Natural killer cell treated with Interleukin-12 subunit alpha and Interleukin-12 subunit beta and Interleukin-15 and Interleukin-18, amount 100 ng/mL, for 72 hours (primary cell): ENCODE results near the gene PKHD1. TPM values are rescaled to one million over a fixed set of nuclear protein-coding genes. Genes with fewer than 3 reads are reported as not detected.

ENCODE experiments used
- ATAC-seq, 2 donors: fragments of 150-1000 bp; cut with Tn5 transposase in 1 of 2; sonication (Bioruptor Pico), chemical (Tn5 transposase) in 1 of 2; 2 replicates each; pipeline ENCODE4 v1.10.0; 2021
- DNase-seq: peaks from one replicate; pipeline ENCODE4 v3.0.0; 2022; ENCODE audit warnings: low spot score
- H3K27ac Mint-ChIP-seq, 2 donors: 1 replicate in 1 of 2; 2 replicates in 1 of 2; pipeline ENCODE4 v1.8.0; 2022; ENCODE audit warnings: mixed read lengths in 2 of 2, mild to moderate bottlenecking in 1 of 2, moderate library complexity in 1 of 2
- H3K27me3 Mint-ChIP-seq, 2 donors: 1 replicate in 1 of 2; 2 replicates in 1 of 2; pipeline ENCODE4 v1.8.0; 2022; ENCODE audit warnings: mixed read lengths in 2 of 2
- H3K36me3 Mint-ChIP-seq: one replicate; pipeline ENCODE4 v1.8.0; 2022; ENCODE audit warnings: mixed read lengths
- H3K4me1 Mint-ChIP-seq, 2 donors: 1 replicate in 1 of 2; 2 replicates in 1 of 2; pipeline ENCODE4 v1.8.0; 2022; ENCODE audit warnings: low read depth in 2 of 2, mixed read lengths in 2 of 2, mild to moderate bottlenecking in 1 of 2
- H3K4me3 Mint-ChIP-seq: one replicate; pipeline ENCODE4 v1.8.0; 2022; ENCODE audit warnings: mixed read lengths
- H3K9me3 Mint-ChIP-seq: 2 replicates; pipeline ENCODE4 v1.8.0; 2022; ENCODE audit warnings: mixed read lengths
- total RNA-seq, 2 donors: library from RNA; stranded (reverse); gene quantifications; one replicate each; pipeline ENCODE4 v1.2.3, GENCODE V29; 2022

Gene PKHD1
- total RNA-seq, 2 donors from 2014 or later = not detected

GRCh38 chr6:51600514-51600913 lies 486.9 kb downstream of the PKHD1 start:
- DNase-seq (no peak), ATAC-seq (no peak)
- no peak overlapping the region for H3K4me3 Mint-ChIP-seq
- H3K27ac Mint-ChIP-seq = no peak overlapping the region
- no peaks in the 10 kb centered on the region for H3K36me3 Mint-ChIP-seq
- H3K4me1 Mint-ChIP-seq = no peaks in the 10 kb centered on the region
- no peaks in the 10 kb centered on the region for H3K27me3 Mint-ChIP-seq
- H3K9me3 Mint-ChIP-seq = peaks cover 12% of the 10 kb centered on the region

- Mint-ChIP-seq H3K4me1 (no peaks in the 10 kb centered on the region), H3K9me3 (peaks cover 18% of the 10 kb centered on the region), H3K27ac (no peak overlapping the region), H3K36me3 (no peaks in the 10 kb centered on the region), H3K4me3 (no peak overlapping the region), H3K27me3 (no peaks in the 10 kb centered on the region)
- no peak for ATAC-seq
- DNase-seq = no peak
Observed at GRCh38 chr6:51598171-51598570, 489.2 kb downstream of the PKHD1 start.

- Mint-ChIP-seq H3K9me3 (peaks cover 22% of the 10 kb centered on the region), H3K4me1 (no peaks in the 10 kb centered on the region), H3K27me3 (no peaks in the 10 kb centered on the region), H3K27ac (no peak overlapping the region), H3K4me3 (no peak overlapping the region), H3K36me3 (no peaks in the 10 kb centered on the region)
- ATAC-seq (no peak), DNase-seq (no peak)
Observed at GRCh38 chr6:51594981-51595380, 492.4 kb downstream of the PKHD1 start.

- Mint-ChIP-seq H3K9me3 (peaks cover 21% of the 10 kb centered on the region), H3K27ac (no peak overlapping the region), H3K4me1 (no peaks in the 10 kb centered on the region), H3K27me3 (no peaks in the 10 kb centered on the region), H3K4me3 (no peak overlapping the region), H3K36me3 (peaks cover 4% of the 10 kb centered on the region)
- ATAC-seq (no peak), DNase-seq (no peak)
Observed at GRCh38 chr6:51585264-51585663, 502.1 kb downstream of the PKHD1 start.

GRCh38 chr6:51584163-51584562 lies 503.2 kb downstream of the PKHD1 start:
- H3K36me3 Mint-ChIP-seq = peaks cover 4% of the 10 kb centered on the region
- no peaks in the 10 kb centered on the region for H3K27me3 Mint-ChIP-seq
- no peak for DNase-seq
- H3K4me3 Mint-ChIP-seq = no peak overlapping the region
- no peak overlapping the region for H3K27ac Mint-ChIP-seq
- peaks cover 24% of the 10 kb centered on the region for H3K9me3 Mint-ChIP-seq
- no peak for ATAC-seq
- H3K4me1 Mint-ChIP-seq = no peaks in the 10 kb centered on the region

- DNase-seq (no peak), ATAC-seq (no peak)
Observed at GRCh38 chr6:51578994-51579393, 508.4 kb downstream of the PKHD1 start.

GRCh38 chr6:51578362-51578761 lies 509.1 kb downstream of the PKHD1 start:
- Mint-ChIP-seq H3K27me3 (no peaks in the 10 kb centered on the region), H3K4me3 (no peak overlapping the region), H3K9me3 (peaks cover 11% of the 10 kb centered on the region), H3K4me1 (no peaks in the 10 kb centered on the region), H3K27ac (no peak overlapping the region), H3K36me3 (peaks cover 4% of the 10 kb centered on the region)
- no peak for DNase-seq
- ATAC-seq = no peak

More at GRCh38 chr6:51578994-51579393, 508.4 kb downstream of the PKHD1 start:
- Mint-ChIP-seq H3K4me1 (no peaks in the 10 kb centered on the region), H3K27ac (no peak overlapping the region), H3K27me3 (no peaks in the 10 kb centered on the region), H3K9me3 (peaks cover 14% of the 10 kb centered on the region), H3K36me3 (peaks cover 4% of the 10 kb centered on the region), H3K4me3 (no peak overlapping the region)

- no peaks in the 10 kb centered on the region for H3K27me3 Mint-ChIP-seq
- no peak overlapping the region for H3K27ac Mint-ChIP-seq
Observed at GRCh38 chr6:51574040-51574439, 513.4 kb downstream of the PKHD1 start.

GRCh38 chr6:51571168-51571567 lies 516.2 kb downstream of the PKHD1 start:
- no peak overlapping the region for H3K27ac Mint-ChIP-seq
- no peak for DNase-seq
- no peaks in the 10 kb centered on the region for H3K36me3 Mint-ChIP-seq
- peaks cover 3% of the 10 kb centered on the region for H3K9me3 Mint-ChIP-seq
- no peaks in the 10 kb centered on the region for H3K27me3 Mint-ChIP-seq
- no peak overlapping the region for H3K4me3 Mint-ChIP-seq
- H3K4me1 Mint-ChIP-seq = no peaks in the 10 kb centered on the region
- ATAC-seq = no peak

More at GRCh38 chr6:51574040-51574439, 513.4 kb downstream of the PKHD1 start:
- DNase-seq = no peak
- no peaks in the 10 kb centered on the region for H3K36me3 Mint-ChIP-seq
- H3K9me3 Mint-ChIP-seq = no peaks in the 10 kb centered on the region
- H3K4me3 Mint-ChIP-seq = no peak overlapping the region
- H3K4me1 Mint-ChIP-seq = no peaks in the 10 kb centered on the region
- ATAC-seq = no peak

GRCh38 chr6:51570168-51570921 lies 517.1 kb downstream of the PKHD1 start:
- ATAC-seq (no peak), DNase-seq (no peak)
- Mint-ChIP-seq H3K27ac (no peak overlapping the region), H3K4me1 (no peaks in the 10 kb centered on the region), H3K27me3 (no peaks in the 10 kb centered on the region), H3K4me3 (no peak overlapping the region), H3K36me3 (no peaks in the 10 kb centered on the region), H3K9me3 (peaks cover 3% of the 10 kb centered on the region)

GRCh38 chr6:51569594-51569993 lies 517.8 kb downstream of the PKHD1 start:
- ATAC-seq (no peak), DNase-seq (no peak)
- H3K27me3 Mint-ChIP-seq = no peaks in the 10 kb centered on the region
- peaks cover 3% of the 10 kb centered on the region for H3K9me3 Mint-ChIP-seq
- H3K4me3 Mint-ChIP-seq = no peak overlapping the region
- H3K27ac Mint-ChIP-seq = no peak overlapping the region
- H3K36me3 Mint-ChIP-seq = no peaks in the 10 kb centered on the region
- no peaks in the 10 kb centered on the region for H3K4me1 Mint-ChIP-seq

- Mint-ChIP-seq H3K27me3 (no peaks in the 10 kb centered on the region), H3K4me1 (no peaks in the 10 kb centered on the region), H3K9me3 (peaks cover 3% of the 10 kb centered on the region), H3K27ac (no peak overlapping the region), H3K4me3 (no peak overlapping the region), H3K36me3 (no peaks in the 10 kb centered on the region)
- DNase-seq = no peak
- ATAC-seq = no peak
Observed at GRCh38 chr6:51568771-51569170, 518.6 kb downstream of the PKHD1 start.

GRCh38 chr6:51565472-51565871 lies 521.9 kb downstream of the PKHD1 start:
- H3K27ac Mint-ChIP-seq = no peak overlapping the region
- peaks cover 6% of the 10 kb centered on the region for H3K9me3 Mint-ChIP-seq

More at GRCh38 chr6:51565472-51565871, 521.9 kb downstream of the PKHD1 start:
- no peak for ATAC-seq
- H3K4me1 Mint-ChIP-seq = no peaks in the 10 kb centered on the region
- no peaks in the 10 kb centered on the region for H3K27me3 Mint-ChIP-seq
- H3K36me3 Mint-ChIP-seq = no peaks in the 10 kb centered on the region
- no peak overlapping the region for H3K4me3 Mint-ChIP-seq
- DNase-seq = no peak
